ENCODE data around the gene PPP6R2. TPM values are rescaled to one million over a fixed set of nuclear protein-coding genes. Genes with fewer than 3 reads are reported as not detected.

Gene PPP6R2
- polyA plus RNA-seq, 1 donor from 2014 or later: 85.4 TPM

DNA sequence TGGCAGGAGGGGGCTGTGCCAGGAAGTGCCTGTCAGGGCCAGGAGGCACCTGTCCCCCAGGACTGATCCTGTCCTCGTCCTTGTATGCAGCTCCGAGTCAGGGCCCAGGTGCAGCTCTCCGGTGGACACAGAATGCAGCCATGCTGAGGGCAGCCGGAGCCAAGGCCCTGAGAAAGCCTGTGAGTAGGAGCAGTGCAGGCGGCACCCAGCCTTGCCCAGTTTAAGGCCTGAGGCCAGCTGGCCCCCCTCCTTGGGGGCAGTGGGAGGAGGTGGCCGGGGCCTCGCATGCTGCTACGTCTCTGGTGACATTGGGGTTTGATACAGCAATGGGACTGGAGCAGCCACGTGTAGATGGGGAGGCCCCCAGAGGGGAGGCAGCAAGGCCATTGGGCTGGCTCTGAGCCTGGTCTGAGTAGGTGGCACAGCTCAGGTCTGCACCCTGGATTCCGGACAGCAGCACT lies 96.8 kb downstream of the PPP6R2 start (continued):
- no peak for TF ChIP-seq MXI1 (conservative IDR thresholded peaks at IDR 0.05; ENCODE audit: poor library complexity, severe bottlenecking)

DNA sequence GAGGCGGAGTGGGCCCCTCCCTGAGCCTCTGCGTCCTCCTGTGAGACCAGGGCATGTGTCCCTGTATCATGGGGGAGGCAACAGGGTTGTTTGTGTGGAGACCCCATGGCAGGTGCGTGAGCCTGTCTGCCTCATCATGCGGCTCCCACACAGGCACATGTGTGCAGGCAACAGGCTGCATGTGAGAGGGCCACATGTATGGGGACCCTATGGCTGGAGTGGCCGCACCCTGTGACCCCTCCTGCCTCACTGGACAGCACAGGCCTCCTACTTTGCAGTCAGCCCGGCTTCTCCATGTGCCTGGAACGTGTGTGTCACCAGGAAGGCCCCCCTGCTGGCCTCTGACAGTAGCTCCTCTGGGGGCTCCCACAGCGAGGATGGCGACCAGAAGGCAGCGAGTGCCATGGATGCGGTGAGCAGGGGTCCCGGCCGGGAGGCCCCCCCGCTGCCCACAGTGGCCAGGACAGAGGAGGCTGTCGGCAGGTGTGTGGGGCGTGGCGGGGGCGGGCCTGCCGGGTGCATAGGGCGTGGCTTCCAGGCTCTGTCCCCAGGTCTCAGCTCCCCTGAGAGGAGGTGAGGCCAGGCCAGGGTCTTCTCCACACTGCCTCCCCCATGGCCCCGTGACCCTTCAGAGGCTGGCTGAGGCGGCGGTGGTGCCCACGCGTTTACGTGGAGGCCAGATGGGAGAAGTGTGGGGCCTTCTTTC lies 97.6 kb downstream of the PPP6R2 start:
- no peaks in the 10 kb centered on the region for H3F3A ChIP-seq (ENCODE audit: insufficient read depth, low read length, poor library complexity, severe bottlenecking)
- no peak overlapping the region for H3K27ac ChIP-seq (ENCODE audit: low read length)
- no peak overlapping the region for H3K9ac ChIP-seq (ENCODE audit: low read length)
- H3K4me3 ChIP-seq (ENCODE audit: low read length): no peak overlapping the region
- H4K20me1 ChIP-seq (ENCODE audit: insufficient read depth): no peaks in the 10 kb centered on the region
- no peak for TF ChIP-seq POLR2AphosphoS5 (IDR thresholded peaks at IDR 0.05)
- no peak for TF ChIP-seq EZH2 (IDR thresholded peaks at IDR 0.05; ENCODE audit: borderline replicate concordance, insufficient read depth, low read length, poor library complexity, severe bottlenecking)
- no peak for TF ChIP-seq EP300 (conservative IDR thresholded peaks at IDR 0.05; ENCODE audit: poor library complexity, severe bottlenecking)
- TF ChIP-seq MXI1 (conservative IDR thresholded peaks at IDR 0.05; ENCODE audit: poor library complexity, severe bottlenecking): no peak
- TF ChIP-seq, protein P1, sequence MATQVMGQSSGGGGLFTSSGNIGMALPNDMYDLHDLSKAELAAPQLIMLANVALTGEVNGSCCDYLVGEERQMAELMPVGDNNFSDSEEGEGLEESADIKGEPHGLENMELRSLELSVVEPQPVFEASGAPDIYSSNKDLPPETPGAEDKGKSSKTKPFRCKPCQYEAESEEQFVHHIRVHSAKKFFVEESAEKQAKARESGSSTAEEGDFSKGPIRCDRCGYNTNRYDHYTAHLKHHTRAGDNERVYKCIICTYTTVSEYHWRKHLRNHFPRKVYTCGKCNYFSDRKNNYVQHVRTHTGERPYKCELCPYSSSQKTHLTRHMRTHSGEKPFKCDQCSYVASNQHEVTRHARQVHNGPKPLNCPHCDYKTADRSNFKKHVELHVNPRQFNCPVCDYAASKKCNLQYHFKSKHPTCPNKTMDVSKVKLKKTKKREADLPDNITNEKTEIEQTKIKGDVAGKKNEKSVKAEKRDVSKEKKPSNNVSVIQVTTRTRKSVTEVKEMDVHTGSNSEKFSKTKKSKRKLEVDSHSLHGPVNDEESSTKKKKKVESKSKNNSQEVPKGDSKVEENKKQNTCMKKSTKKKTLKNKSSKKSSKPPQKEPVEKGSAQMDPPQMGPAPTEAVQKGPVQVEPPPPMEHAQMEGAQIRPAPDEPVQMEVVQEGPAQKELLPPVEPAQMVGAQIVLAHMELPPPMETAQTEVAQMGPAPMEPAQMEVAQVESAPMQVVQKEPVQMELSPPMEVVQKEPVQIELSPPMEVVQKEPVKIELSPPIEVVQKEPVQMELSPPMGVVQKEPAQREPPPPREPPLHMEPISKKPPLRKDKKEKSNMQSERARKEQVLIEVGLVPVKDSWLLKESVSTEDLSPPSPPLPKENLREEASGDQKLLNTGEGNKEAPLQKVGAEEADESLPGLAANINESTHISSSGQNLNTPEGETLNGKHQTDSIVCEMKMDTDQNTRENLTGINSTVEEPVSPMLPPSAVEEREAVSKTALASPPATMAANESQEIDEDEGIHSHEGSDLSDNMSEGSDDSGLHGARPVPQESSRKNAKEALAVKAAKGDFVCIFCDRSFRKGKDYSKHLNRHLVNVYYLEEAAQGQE (IDR thresholded peaks at IDR 0.05; ENCODE audit: borderline replicate concordance): no peak
- TF ChIP-seq, protein P2, sequence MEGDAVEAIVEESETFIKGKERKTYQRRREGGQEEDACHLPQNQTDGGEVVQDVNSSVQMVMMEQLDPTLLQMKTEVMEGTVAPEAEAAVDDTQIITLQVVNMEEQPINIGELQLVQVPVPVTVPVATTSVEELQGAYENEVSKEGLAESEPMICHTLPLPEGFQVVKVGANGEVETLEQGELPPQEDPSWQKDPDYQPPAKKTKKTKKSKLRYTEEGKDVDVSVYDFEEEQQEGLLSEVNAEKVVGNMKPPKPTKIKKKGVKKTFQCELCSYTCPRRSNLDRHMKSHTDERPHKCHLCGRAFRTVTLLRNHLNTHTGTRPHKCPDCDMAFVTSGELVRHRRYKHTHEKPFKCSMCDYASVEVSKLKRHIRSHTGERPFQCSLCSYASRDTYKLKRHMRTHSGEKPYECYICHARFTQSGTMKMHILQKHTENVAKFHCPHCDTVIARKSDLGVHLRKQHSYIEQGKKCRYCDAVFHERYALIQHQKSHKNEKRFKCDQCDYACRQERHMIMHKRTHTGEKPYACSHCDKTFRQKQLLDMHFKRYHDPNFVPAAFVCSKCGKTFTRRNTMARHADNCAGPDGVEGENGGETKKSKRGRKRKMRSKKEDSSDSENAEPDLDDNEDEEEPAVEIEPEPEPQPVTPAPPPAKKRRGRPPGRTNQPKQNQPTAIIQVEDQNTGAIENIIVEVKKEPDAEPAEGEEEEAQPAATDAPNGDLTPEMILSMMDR (IDR thresholded peaks at IDR 0.05; ENCODE audit: poor library complexity, severe bottlenecking): no peak
- no peak for TF ChIP-seq SMC3 (conservative IDR thresholded peaks at IDR 0.05; ENCODE audit: poor library complexity)
- no peak for TF ChIP-seq RAD21 (conservative IDR thresholded peaks at IDR 0.05)
- no peak for TF ChIP-seq TAF1 (IDR thresholded peaks at IDR 0.05; ENCODE audit: low read depth)
- H2AFZ ChIP-seq (ENCODE audit: low read depth, low read length): no peak overlapping the region
- H3K4me2 ChIP-seq (ENCODE audit: low read length): no peak overlapping the region
- H3K36me3 ChIP-seq (ENCODE audit: insufficient read depth, low read length): no peaks in the 10 kb centered on the region
- H3K27me3 ChIP-seq (ENCODE audit: insufficient read depth, low read depth, low read length): no peaks in the 10 kb centered on the region
- no peaks in the 10 kb centered on the region for H3K9me3 ChIP-seq (ENCODE audit: low read length)
- H3K9me2 ChIP-seq (ENCODE audit: insufficient read depth, low read length): no peaks in the 10 kb centered on the region
- H3K79me2 ChIP-seq (replicated peaks; ENCODE audit: insufficient read depth, low read length): no peaks in the 10 kb centered on the region

DNA sequence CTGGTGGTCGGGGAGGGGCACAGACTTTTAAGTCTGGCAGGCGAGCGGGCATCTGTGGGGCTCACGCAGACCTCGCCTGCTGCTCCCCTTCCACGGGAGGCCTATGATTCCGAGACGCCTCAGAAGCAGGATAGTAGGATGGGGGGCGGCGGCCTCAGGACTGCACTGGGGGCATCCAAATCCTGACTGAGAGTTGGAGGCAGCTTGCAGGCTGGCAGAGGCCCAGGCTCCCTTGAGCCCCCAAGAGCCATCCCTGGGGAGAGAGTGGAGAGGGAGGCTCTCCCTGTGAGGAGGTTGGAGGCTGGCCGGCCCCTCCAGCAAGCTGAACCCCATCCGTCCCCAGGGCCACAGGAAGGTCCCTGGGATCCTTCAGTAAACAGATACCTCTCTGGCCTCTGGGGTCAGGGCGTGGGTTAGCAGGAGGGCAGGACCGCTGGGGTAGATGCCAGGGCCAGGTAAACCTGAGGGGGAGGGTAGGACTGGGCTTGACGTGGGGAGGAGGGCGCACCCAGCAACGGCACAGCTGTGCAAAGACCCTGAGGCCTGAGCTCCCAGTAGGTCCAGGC lies 98.4 kb downstream of the PPP6R2 start:
- Histone ChIP-seq H3F3A (ENCODE audit: insufficient read depth, low read length, poor library complexity, severe bottlenecking) (no peaks in the 10 kb centered on the region), H3K9me3 (ENCODE audit: low read length) (no peaks in the 10 kb centered on the region), H3K4me3 (ENCODE audit: low read length) (no peak overlapping the region), H2AFZ (ENCODE audit: low read depth, low read length) (no peak overlapping the region), H3K9ac (ENCODE audit: low read length) (no peak overlapping the region), H3K9me2 (ENCODE audit: insufficient read depth, low read length) (no peaks in the 10 kb centered on the region), H4K20me1 (ENCODE audit: insufficient read depth) (no peaks in the 10 kb centered on the region), H3K4me2 (ENCODE audit: low read length) (no peak overlapping the region), H3K27ac (ENCODE audit: low read length) (no peak overlapping the region), H3K36me3 (ENCODE audit: insufficient read depth, low read length) (no peaks in the 10 kb centered on the region), H3K27me3 (ENCODE audit: insufficient read depth, low read depth, low read length) (no peaks in the 10 kb centered on the region), H3K79me2 (replicated peaks; ENCODE audit: insufficient read depth, low read length) (no peaks in the 10 kb centered on the region)
- TF ChIP-seq EP300 (conservative IDR thresholded peaks at IDR 0.05; ENCODE audit: poor library complexity, severe bottlenecking): no peak
- TF ChIP-seq RAD21 (conservative IDR thresholded peaks at IDR 0.05): no peak
- TF ChIP-seq, protein P1 (IDR thresholded peaks at IDR 0.05; ENCODE audit: borderline replicate concordance): no peak
- no peak for TF ChIP-seq EZH2 (IDR thresholded peaks at IDR 0.05; ENCODE audit: borderline replicate concordance, insufficient read depth, low read length, poor library complexity, severe bottlenecking)
- TF ChIP-seq MXI1 (conservative IDR thresholded peaks at IDR 0.05; ENCODE audit: poor library complexity, severe bottlenecking): no peak
- TF ChIP-seq, protein P2 (IDR thresholded peaks at IDR 0.05; ENCODE audit: poor library complexity, severe bottlenecking): no peak

Data from neural cell (in vitro differentiated cells).